HUES48 (cell line): ENCODE results near the gene RAPGEF2.
"Not testable (repeated sequence)": the region's sequence is repeated elsewhere in the genome, so short reads cannot be mapped to it uniquely, and the experiment has no call there.

Experiments used
- H3K27ac ChIP-seq: one replicate; pipeline ENCODE4 v1.7.0; 2013; ENCODE audit warnings: low read depth, low read length, inconsistent platforms
- H3K27me3 ChIP-seq: 2 replicates; pipeline ENCODE4 v1.6.1; 2013; ENCODE audit warnings: mild to moderate bottlenecking, low read length; ENCODE audit not compliant: control insufficient read depth, insufficient read depth
- H3K36me3 ChIP-seq: 2 replicates; pipeline ENCODE4 v1.6.1; 2013; ENCODE audit warnings: low read length; ENCODE audit not compliant: control insufficient read depth, insufficient read depth
- H3K4me1 ChIP-seq: 2 replicates; pipeline ENCODE4 v1.6.1; 2013; ENCODE audit warnings: mild to moderate bottlenecking, low read length; ENCODE audit not compliant: control insufficient read depth, insufficient read depth
- H3K4me3 ChIP-seq: 2 replicates; pipeline ENCODE4 v1.5.1; 2013; ENCODE audit warnings: mild to moderate bottlenecking, low read depth, low read length
- H3K9ac ChIP-seq: 2 replicates; pipeline ENCODE4 v1.6.1; 2013; ENCODE audit warnings: mild to moderate bottlenecking, low read depth, low read length, moderate library complexity
- H3K9me3 ChIP-seq: 2 replicates; pipeline ENCODE4 v1.6.1; 2013; ENCODE audit warnings: low read length; ENCODE audit not compliant: control insufficient read depth, insufficient read depth

Gene RAPGEF2

GRCh38 chr4:159102622-159103383 lies at the start of gene RAPGEF2:
RAPGEF2 (plus strand) TSS chr4:159103079; CDS start chr4:159104163, 1,084 bp downstream.
- Histone ChIP-seq H3K4me3 (peak within 1 kb of the TSS; percentile 70), H3K4me1 (peaks cover 46% of the 10 kb centered on the region), H3K9ac (peak within 1 kb of the TSS; percentile 41), H3K27ac (peak within 1 kb of the TSS; percentile 79), H3K27me3 (peaks cover 14% of the 10 kb centered on the region; the same call in 1 of the 2 replicates), H3K36me3 (no peaks in the 10 kb centered on the region), H3K9me3 (no peaks in the 10 kb centered on the region)

GRCh38 chr4:159055833-159056232 lies 47.0 kb upstream of the RAPGEF2 start:
- H3K27me3 ChIP-seq, result no peaks in the 10 kb centered on the region
- no peaks in the 10 kb centered on the region for H3K36me3 ChIP-seq
- H3K27ac ChIP-seq, result no peak overlapping the region
- H3K4me1 ChIP-seq, result peaks cover 27% of the 10 kb centered on the region
- H3K4me3 ChIP-seq, result no peak overlapping the region
- H3K9ac ChIP-seq, result no peak overlapping the region
- no peaks in the 10 kb centered on the region for H3K9me3 ChIP-seq

- Histone ChIP-seq H3K27me3 (no peaks in the 10 kb centered on the region), H3K4me3 (no peak overlapping the region), H3K36me3 (no peaks in the 10 kb centered on the region), H3K4me1 (peaks cover 16% of the 10 kb centered on the region), H3K27ac (no peak overlapping the region), H3K9ac (no peak overlapping the region), H3K9me3 (no peaks in the 10 kb centered on the region)
Measured at GRCh38 chr4:159060161-159060560, 42.7 kb upstream of the RAPGEF2 start.

GRCh38 chr4:159062381-159062780 lies 40.5 kb upstream of the RAPGEF2 start:
- H3K9me3 ChIP-seq, result no peaks in the 10 kb centered on the region
- no peaks in the 10 kb centered on the region for H3K36me3 ChIP-seq
- no peaks in the 10 kb centered on the region for H3K27me3 ChIP-seq
- no peak overlapping the region for H3K9ac ChIP-seq
- 0 out of 2 replicates have a peak, but pooled peaks cover 3% of the 10 kb centered on the region for H3K4me1 ChIP-seq
- H3K27ac ChIP-seq, result no peak overlapping the region
- H3K4me3 ChIP-seq, result no peak overlapping the region

- H3K27me3 ChIP-seq, result no peaks in the 10 kb centered on the region
- peaks cover 3% of the 10 kb centered on the region; the same call in 1 of the 2 replicates for H3K4me1 ChIP-seq
- no peaks in the 10 kb centered on the region for H3K36me3 ChIP-seq
- no peak overlapping the region for H3K27ac ChIP-seq
- no peak overlapping the region for H3K9ac ChIP-seq
- H3K9me3 ChIP-seq, result no peaks in the 10 kb centered on the region
- no peak overlapping the region for H3K4me3 ChIP-seq
Measured at GRCh38 chr4:159065513-159066240, 37.2 kb upstream of the RAPGEF2 start.

GRCh38 chr4:159068139-159068538 lies 34.7 kb upstream of the RAPGEF2 start:
- H3K9ac ChIP-seq, H3K9me3 ChIP-seq, H3K27me3 ChIP-seq, H3K36me3 ChIP-seq, H3K4me3 ChIP-seq, H3K27ac ChIP-seq: not testable (repeated sequence)
- H3K4me1 ChIP-seq, result peaks cover 22% of the 10 kb centered on the region

- no peaks in the 10 kb centered on the region for H3K9me3 ChIP-seq
- H3K4me1 ChIP-seq, result peaks cover 22% of the 10 kb centered on the region
- no peak overlapping the region for H3K4me3 ChIP-seq
- no peaks in the 10 kb centered on the region for H3K36me3 ChIP-seq
- no peak overlapping the region for H3K9ac ChIP-seq
- no peak overlapping the region for H3K27ac ChIP-seq
- no peaks in the 10 kb centered on the region for H3K27me3 ChIP-seq
Measured at GRCh38 chr4:159069922-159070321, 33.0 kb upstream of the RAPGEF2 start.

GRCh38 chr4:159070742-159071141 lies 32.1 kb upstream of the RAPGEF2 start:
- H3K4me3 ChIP-seq, result no peak overlapping the region
- H3K4me1 ChIP-seq, result peaks cover 19% of the 10 kb centered on the region
- H3K27ac ChIP-seq, result peak overlapping the region; percentile 92
- no peaks in the 10 kb centered on the region for H3K27me3 ChIP-seq
- no peaks in the 10 kb centered on the region for H3K36me3 ChIP-seq
- H3K9ac ChIP-seq, result no peak overlapping the region
- no peaks in the 10 kb centered on the region for H3K9me3 ChIP-seq

GRCh38 chr4:159071178-159071968 lies 31.5 kb upstream of the RAPGEF2 start:
- Histone ChIP-seq H3K27ac (peak overlapping the region; percentile 92), H3K4me3 (no peak overlapping the region), H3K36me3 (no peaks in the 10 kb centered on the region), H3K9me3 (no peaks in the 10 kb centered on the region), H3K4me1 (peaks cover 19% of the 10 kb centered on the region), H3K9ac (peak overlapping the region; percentile 10; the same call in 1 of the 2 replicates), H3K27me3 (no peaks in the 10 kb centered on the region)

GRCh38 chr4:159071969-159072765 lies 30.7 kb upstream of the RAPGEF2 start:
- Histone ChIP-seq H3K9me3 (no peaks in the 10 kb centered on the region), H3K27ac (peak overlapping the region; percentile 92), H3K9ac (no peak overlapping the region)

More at GRCh38 chr4:159071969-159072765, 30.7 kb upstream of the RAPGEF2 start:
- Histone ChIP-seq H3K4me3 (no peak overlapping the region), H3K27me3 (no peaks in the 10 kb centered on the region), H3K4me1 (peaks cover 19% of the 10 kb centered on the region), H3K36me3 (no peaks in the 10 kb centered on the region)
